C4-2B (cell line): ENCODE data around the gene PRSS12.

Experiments used
- ZFX ChIP-seq: fragments of 450-650 bp; IDR thresholded peaks from 2 replicates; pipeline ENCODE4 v1.6.1; 2017
- TF ChIP-seq, protein P1 (sequence below): fragments of 450-650 bp; conservative IDR thresholded peaks from 2 replicates; pipeline ENCODE4 v1.5.1; 2017; ENCODE audit warnings: mild to moderate bottlenecking

DNA sequence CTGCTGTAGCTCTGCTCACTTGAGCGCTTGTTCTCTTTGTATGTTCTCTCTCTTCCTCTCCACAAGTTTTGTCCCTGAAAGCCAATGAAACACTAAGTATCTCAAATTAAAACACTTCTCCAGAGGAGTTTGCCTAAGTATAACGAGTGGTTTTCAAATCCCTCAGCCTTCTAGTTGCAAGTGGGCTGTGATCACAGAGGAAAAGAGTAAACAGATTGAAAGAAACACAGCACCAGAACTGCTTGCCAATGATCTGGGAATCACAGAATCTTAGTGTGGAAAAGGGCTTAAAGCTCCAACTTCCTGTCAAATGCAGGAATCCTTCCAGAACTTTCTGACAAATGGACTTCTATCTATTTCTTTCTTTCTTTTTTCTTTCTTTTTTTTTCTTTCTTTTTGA is 4.8 kb upstream of the PRSS12 start:
- TF ChIP-seq, protein P1, sequence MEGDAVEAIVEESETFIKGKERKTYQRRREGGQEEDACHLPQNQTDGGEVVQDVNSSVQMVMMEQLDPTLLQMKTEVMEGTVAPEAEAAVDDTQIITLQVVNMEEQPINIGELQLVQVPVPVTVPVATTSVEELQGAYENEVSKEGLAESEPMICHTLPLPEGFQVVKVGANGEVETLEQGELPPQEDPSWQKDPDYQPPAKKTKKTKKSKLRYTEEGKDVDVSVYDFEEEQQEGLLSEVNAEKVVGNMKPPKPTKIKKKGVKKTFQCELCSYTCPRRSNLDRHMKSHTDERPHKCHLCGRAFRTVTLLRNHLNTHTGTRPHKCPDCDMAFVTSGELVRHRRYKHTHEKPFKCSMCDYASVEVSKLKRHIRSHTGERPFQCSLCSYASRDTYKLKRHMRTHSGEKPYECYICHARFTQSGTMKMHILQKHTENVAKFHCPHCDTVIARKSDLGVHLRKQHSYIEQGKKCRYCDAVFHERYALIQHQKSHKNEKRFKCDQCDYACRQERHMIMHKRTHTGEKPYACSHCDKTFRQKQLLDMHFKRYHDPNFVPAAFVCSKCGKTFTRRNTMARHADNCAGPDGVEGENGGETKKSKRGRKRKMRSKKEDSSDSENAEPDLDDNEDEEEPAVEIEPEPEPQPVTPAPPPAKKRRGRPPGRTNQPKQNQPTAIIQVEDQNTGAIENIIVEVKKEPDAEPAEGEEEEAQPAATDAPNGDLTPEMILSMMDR = no peak
- TF ChIP-seq ZFX = no peak
